Endothelial cell of umbilical vein (primary cell): Measurements from ENCODE around the gene PPFIA1.

Experiments used
- EZH2 ChIP-seq: IDR thresholded peaks from 2 replicates; pipeline ENCODE4 v1.6.1; 2012; ENCODE audit warnings: borderline replicate concordance, low read depth, mild to moderate bottlenecking, moderate library complexity, low read length, inconsistent platforms; ENCODE audit not compliant: severe bottlenecking
- FOS ChIP-seq: IDR thresholded peaks from 2 replicates; pipeline ENCODE4 v1.6.1; 2011; ENCODE audit warnings: mild to moderate bottlenecking, low read length, moderate library complexity, borderline replicate concordance; ENCODE audit not compliant: insufficient read depth
- GATA2 ChIP-seq: IDR thresholded peaks from 2 replicates; pipeline ENCODE4 v1.7.0; 2011; ENCODE audit warnings: low read depth, mild to moderate bottlenecking, moderate library complexity, mixed read lengths, low read length; ENCODE audit not compliant: insufficient read length, insufficient read depth
- JUN ChIP-seq: IDR thresholded peaks from 2 replicates; pipeline ENCODE4 v1.6.1; 2011; ENCODE audit warnings: borderline replicate concordance, low read depth; ENCODE audit not compliant: insufficient read length, insufficient read depth
- MYC ChIP-seq: IDR thresholded peaks from one replicate; pipeline ENCODE4 v1.6.1; 2011; ENCODE audit warnings: mild to moderate bottlenecking, low read depth, low read length
- POLR2A ChIP-seq: IDR thresholded peaks from 2 replicates; pipeline ENCODE4 v1.6.1; 2012; ENCODE audit warnings: low read depth, mild to moderate bottlenecking, control low read depth, low read length
- POLR2AphosphoS5 ChIP-seq: IDR thresholded peaks from 2 replicates; pipeline ENCODE4 v1.6.1; 2012; ENCODE audit warnings: low read depth, mild to moderate bottlenecking, control low read depth, low read length, moderate library complexity; ENCODE audit not compliant: insufficient read depth
- TF ChIP-seq, protein P1 (sequence below), 2 donors: IDR thresholded peaks; 1 replicate in 1 of 2; 2 replicates in 1 of 2; pipeline ENCODE4 v1.5.1; 2011; ENCODE audit warnings: low read length in 2 of 2, mild to moderate bottlenecking in 2 of 2, moderate library complexity in 2 of 2, control low read depth in 1 of 2, inconsistent platforms in 1 of 2, low read depth in 1 of 2; ENCODE audit not compliant: insufficient read depth in 1 of 2; ENCODE audit errors: extremely low read depth in 1 of 2
- TF ChIP-seq, protein P2 (sequence below): IDR thresholded peaks from 2 replicates; pipeline ENCODE4 v1.6.1; 2011; ENCODE audit not compliant: insufficient read depth, insufficient read length

DNA sequence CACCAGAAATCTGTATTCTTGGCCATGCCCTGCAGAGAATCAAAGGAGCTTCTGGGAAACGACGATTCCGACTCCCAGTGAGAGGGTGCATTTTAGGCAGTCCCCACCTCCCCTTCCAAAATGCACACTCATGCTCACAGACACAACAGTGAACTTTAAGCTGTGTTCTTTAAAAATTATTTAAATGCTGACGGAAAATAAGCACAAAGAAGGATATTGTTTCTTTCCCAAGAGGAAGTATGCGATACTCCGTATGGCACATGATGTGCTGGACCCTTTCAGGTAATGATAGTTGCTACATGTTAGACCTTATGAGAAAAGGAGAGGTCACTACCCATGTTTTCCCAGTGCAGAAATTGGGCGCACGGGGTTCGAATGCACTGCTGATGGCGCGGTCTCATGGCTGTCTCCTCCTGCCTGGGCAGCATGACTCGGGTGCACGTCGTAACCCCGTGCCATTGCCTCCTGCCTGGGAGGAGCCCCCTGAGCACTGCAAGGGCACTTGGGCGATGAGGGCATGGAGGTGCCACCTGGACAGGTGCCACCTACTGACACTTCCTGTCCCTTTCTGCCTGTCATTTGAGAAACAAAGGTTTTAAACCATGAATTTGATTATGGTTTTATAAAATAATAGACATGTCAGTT is 64.0 kb downstream of the PPFIA1 start:
- TF ChIP-seq, protein P1, sequence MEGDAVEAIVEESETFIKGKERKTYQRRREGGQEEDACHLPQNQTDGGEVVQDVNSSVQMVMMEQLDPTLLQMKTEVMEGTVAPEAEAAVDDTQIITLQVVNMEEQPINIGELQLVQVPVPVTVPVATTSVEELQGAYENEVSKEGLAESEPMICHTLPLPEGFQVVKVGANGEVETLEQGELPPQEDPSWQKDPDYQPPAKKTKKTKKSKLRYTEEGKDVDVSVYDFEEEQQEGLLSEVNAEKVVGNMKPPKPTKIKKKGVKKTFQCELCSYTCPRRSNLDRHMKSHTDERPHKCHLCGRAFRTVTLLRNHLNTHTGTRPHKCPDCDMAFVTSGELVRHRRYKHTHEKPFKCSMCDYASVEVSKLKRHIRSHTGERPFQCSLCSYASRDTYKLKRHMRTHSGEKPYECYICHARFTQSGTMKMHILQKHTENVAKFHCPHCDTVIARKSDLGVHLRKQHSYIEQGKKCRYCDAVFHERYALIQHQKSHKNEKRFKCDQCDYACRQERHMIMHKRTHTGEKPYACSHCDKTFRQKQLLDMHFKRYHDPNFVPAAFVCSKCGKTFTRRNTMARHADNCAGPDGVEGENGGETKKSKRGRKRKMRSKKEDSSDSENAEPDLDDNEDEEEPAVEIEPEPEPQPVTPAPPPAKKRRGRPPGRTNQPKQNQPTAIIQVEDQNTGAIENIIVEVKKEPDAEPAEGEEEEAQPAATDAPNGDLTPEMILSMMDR (IDR thresholded peaks at IDR 0.05; ENCODE audit: extremely low read depth in 1 of 2, insufficient read depth in 1 of 2, low read depth in 1 of 2, low read length in 2 of 2): no peak
- no peak for TF ChIP-seq POLR2AphosphoS5
- no peak for TF ChIP-seq EZH2
- TF ChIP-seq POLR2A: no peak
- TF ChIP-seq FOS: no peak
- TF ChIP-seq GATA2: no peak
- TF ChIP-seq JUN: no peak
- TF ChIP-seq, protein P2, sequence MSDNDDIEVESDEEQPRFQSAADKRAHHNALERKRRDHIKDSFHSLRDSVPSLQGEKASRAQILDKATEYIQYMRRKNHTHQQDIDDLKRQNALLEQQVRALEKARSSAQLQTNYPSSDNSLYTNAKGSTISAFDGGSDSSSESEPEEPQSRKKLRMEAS: no peak
- no peak for TF ChIP-seq MYC
